ENCODE results near the gene DSE. TPM values are rescaled to one million over a fixed set of nuclear protein-coding genes. Genes with fewer than 3 reads are reported as not detected.

Gene DSE
- total RNA-seq, 4 donors from 2014 or later, result 22.2 to 32.8 (median 30.5) TPM

GRCh38 chr6:116413357-116413756 is 42.6 kb downstream of the DSE start:
- no peak for DNase-seq
- no peak overlapping the region for H3K27ac ChIP-seq
- H3K9me3 ChIP-seq, result no peaks in the 10 kb centered on the region
- 88% methylated on average over 1 of the region's 1 CpG for WGBS, 2 donors
- intact Hi-C loops (cut with DNase I), result no loop called here
- no peak for TF ChIP-seq POLR2A (IDR thresholded peaks at IDR 0.05)
- TF ChIP-seq CTCF (IDR thresholded peaks at IDR 0.05), result no peak
- no peak overlapping the region for H3K4me3 ChIP-seq (replicated peaks in 1 of 3)
- peaks cover 9 to 16% of the 10 kb centered on the region in 2 donors for H3K4me1 ChIP-seq
- no peaks in the 10 kb centered on the region for H3K36me3 ChIP-seq
- H3K27me3 ChIP-seq, result no peaks in the 10 kb centered on the region

- H3K27ac ChIP-seq, result no peak overlapping the region
- H3K4me1 ChIP-seq, result no peaks in the 10 kb centered on the region
- H3K36me3 ChIP-seq, result no peaks in the 10 kb centered on the region
- 82 to 86% methylated on average over 3 of the region's 3 CpGs for WGBS, 2 donors
- H3K4me3 ChIP-seq (replicated peaks in 1 of 3), result no peak overlapping the region
- intact Hi-C loops (cut with DNase I), result no loop called here
- H3K27me3 ChIP-seq, result no peaks in the 10 kb centered on the region
- TF ChIP-seq CTCF (IDR thresholded peaks at IDR 0.05) (no peak), POLR2A (IDR thresholded peaks at IDR 0.05) (no peak)
- no peaks in the 10 kb centered on the region for H3K9me3 ChIP-seq
- DNase-seq, result no peak
These were observed 46.9 kb downstream of the DSE start for GRCh38 chr6:116417661-116418060.

GRCh38 chr6:116419069-116419786 is 48.5 kb downstream of the DSE start:
- no peaks in the 10 kb centered on the region for H3K36me3 ChIP-seq
- TF ChIP-seq POLR2A (IDR thresholded peaks at IDR 0.05) (no peak), CTCF (IDR thresholded peaks at IDR 0.05) (no peak)
- intact Hi-C loops (cut with DNase I), result no loop called here
- no peaks in the 10 kb centered on the region for H3K27me3 ChIP-seq
- WGBS, 2 donors, result 97 to 98% methylated on average over 2 of the region's 2 CpGs
- H3K27ac ChIP-seq, result no peak overlapping the region
- no peak for DNase-seq
- H3K4me3 ChIP-seq (replicated peaks in 1 of 3), result no peak overlapping the region
- no peaks in the 10 kb centered on the region for H3K9me3 ChIP-seq
- no peaks in the 10 kb centered on the region for H3K4me1 ChIP-seq

DNA sequence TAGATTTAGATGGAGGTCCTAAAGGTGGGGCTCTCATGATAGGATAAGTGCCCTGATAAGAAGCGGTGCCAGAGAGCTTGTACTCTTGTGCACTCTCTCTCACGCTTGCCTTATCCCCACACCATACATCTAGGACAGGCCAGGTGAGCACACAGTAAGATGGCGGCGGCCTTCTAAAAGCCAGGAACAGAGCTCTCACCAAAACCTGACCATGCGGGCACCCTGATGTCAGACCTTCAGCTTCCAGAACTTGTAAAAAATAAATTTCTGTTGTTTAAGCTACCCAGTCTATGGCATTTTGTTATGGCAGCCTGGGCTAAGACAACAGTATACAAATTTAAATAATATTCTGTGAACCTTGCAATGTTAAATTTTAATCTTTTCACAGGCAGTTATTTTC is 49.6 kb downstream of the DSE start:
- no peak overlapping the region for H3K27ac ChIP-seq
- intact Hi-C loops (cut with DNase I), result no loop called here

More for the DNA sequence above, 49.6 kb downstream of the DSE start:
- TF ChIP-seq POLR2A (IDR thresholded peaks at IDR 0.05) (no peak), CTCF (IDR thresholded peaks at IDR 0.05) (no peak)
- H3K27me3 ChIP-seq, result no peaks in the 10 kb centered on the region
- no peak overlapping the region for H3K4me3 ChIP-seq (replicated peaks in 1 of 3)
- no peaks in the 10 kb centered on the region for H3K4me1 ChIP-seq
- no peaks in the 10 kb centered on the region for H3K9me3 ChIP-seq
- no peaks in the 10 kb centered on the region for H3K36me3 ChIP-seq
- 95% methylated on average over 5 of the region's 5 CpGs for WGBS, 2 donors
- no peak for DNase-seq
